GM23338 (cell line): ENCODE measurements around the gene SLC8A3. TPM values are rescaled to one million over a fixed set of nuclear protein-coding genes. Genes with fewer than 3 reads are reported as not detected.
A peak's percentile ranks its signal among the peaks of the same experiment; 100 is the strongest.

Source experiments
- EZH2 ChIP-seq: fragments of 200-600 bp; sonication (generic); IDR thresholded peaks from one replicate; pipeline ENCODE4 v1.8.0; 2017; ENCODE audit warnings: antibody characterized with exemption, mild to moderate bottlenecking, low read depth; ENCODE audit not compliant: unreplicated experiment
- EZH2phosphoT487 ChIP-seq: fragments of 200-600 bp; sonication (generic); IDR thresholded peaks from one replicate; pipeline ENCODE4 v1.8.1; 2018; ENCODE audit warnings: antibody characterized with exemption; ENCODE audit not compliant: unreplicated experiment
- NANOG ChIP-seq: IDR thresholded peaks from 2 replicates; pipeline ENCODE4 v1.6.1; 2016; ENCODE audit warnings: antibody characterized with exemption, borderline replicate concordance
- POLR2AphosphoS5 ChIP-seq: IDR thresholded peaks from 2 replicates; pipeline ENCODE4 v1.6.1; 2016; ENCODE audit warnings: antibody characterized with exemption, low read depth
- ZNF331 ChIP-seq: fragments of 250-450 bp; sonication (Bioruptor Pico); IDR thresholded peaks from 2 replicates; pipeline ENCODE4 v1.5.0; 2020; ENCODE audit warnings: low read depth, mild to moderate bottlenecking, moderate library complexity
- polyA plus RNA-seq: library from polyadenylated mRNA; unstranded; fragments of >200 nt; fragmentation: Nextera tagmentation; extraction: Ambion mirVana; gene quantifications from 2 replicates; pipeline ENCODE4 v1.2.1, GENCODE V29; 2016
- total RNA-seq: library from RNA; depleted of rRNA; stranded (reverse); fragments of >200 nt; shearing (Covaris generic); gene quantifications from 2 replicates; pipeline ENCODE4 v1.2.3, GENCODE V29; 2014
- TF ChIP-seq, protein P1 (sequence below): fragments of 250-450 bp; sonication (Bioruptor Pico); IDR thresholded peaks from 2 replicates; pipeline ENCODE4 v1.5.0; 2020; ENCODE audit warnings: mild to moderate bottlenecking, moderate library complexity
- TF ChIP-seq, protein P2 (sequence below): IDR thresholded peaks from one replicate; pipeline ENCODE4 v1.6.1; 2018; ENCODE audit warnings: antibody characterized with exemption; ENCODE audit not compliant: unreplicated experiment
- TF ChIP-seq, protein P3 (sequence below): IDR thresholded peaks from 2 replicates; pipeline ENCODE4 v1.6.1; 2016; ENCODE audit warnings: antibody characterized with exemption

SLC8A3 gene
- total and polyA plus RNA-seq, 2 experiments from 2014 or later: 0.82 to 2.0 TPM

DNA sequence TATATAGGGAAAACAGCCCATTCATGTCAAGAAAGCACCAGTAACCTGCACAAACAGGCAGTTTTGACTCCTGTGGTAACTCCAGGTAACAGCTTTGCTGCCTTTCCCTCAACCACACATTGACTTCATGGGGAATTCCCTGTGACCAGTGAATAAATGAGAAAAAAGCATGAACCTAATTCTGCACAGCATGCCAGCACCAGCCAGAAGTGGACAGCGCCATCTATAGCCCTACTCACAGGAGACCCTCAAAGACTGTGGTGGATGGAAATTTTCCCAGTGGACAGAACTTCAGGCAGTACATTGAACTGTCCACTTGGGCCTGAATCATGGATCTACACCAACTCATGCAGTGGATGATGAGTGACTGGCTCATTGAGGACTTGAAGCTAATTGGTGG lies 152.1 kb downstream of the SLC8A3 start (continued):
- TF ChIP-seq, protein P1, sequence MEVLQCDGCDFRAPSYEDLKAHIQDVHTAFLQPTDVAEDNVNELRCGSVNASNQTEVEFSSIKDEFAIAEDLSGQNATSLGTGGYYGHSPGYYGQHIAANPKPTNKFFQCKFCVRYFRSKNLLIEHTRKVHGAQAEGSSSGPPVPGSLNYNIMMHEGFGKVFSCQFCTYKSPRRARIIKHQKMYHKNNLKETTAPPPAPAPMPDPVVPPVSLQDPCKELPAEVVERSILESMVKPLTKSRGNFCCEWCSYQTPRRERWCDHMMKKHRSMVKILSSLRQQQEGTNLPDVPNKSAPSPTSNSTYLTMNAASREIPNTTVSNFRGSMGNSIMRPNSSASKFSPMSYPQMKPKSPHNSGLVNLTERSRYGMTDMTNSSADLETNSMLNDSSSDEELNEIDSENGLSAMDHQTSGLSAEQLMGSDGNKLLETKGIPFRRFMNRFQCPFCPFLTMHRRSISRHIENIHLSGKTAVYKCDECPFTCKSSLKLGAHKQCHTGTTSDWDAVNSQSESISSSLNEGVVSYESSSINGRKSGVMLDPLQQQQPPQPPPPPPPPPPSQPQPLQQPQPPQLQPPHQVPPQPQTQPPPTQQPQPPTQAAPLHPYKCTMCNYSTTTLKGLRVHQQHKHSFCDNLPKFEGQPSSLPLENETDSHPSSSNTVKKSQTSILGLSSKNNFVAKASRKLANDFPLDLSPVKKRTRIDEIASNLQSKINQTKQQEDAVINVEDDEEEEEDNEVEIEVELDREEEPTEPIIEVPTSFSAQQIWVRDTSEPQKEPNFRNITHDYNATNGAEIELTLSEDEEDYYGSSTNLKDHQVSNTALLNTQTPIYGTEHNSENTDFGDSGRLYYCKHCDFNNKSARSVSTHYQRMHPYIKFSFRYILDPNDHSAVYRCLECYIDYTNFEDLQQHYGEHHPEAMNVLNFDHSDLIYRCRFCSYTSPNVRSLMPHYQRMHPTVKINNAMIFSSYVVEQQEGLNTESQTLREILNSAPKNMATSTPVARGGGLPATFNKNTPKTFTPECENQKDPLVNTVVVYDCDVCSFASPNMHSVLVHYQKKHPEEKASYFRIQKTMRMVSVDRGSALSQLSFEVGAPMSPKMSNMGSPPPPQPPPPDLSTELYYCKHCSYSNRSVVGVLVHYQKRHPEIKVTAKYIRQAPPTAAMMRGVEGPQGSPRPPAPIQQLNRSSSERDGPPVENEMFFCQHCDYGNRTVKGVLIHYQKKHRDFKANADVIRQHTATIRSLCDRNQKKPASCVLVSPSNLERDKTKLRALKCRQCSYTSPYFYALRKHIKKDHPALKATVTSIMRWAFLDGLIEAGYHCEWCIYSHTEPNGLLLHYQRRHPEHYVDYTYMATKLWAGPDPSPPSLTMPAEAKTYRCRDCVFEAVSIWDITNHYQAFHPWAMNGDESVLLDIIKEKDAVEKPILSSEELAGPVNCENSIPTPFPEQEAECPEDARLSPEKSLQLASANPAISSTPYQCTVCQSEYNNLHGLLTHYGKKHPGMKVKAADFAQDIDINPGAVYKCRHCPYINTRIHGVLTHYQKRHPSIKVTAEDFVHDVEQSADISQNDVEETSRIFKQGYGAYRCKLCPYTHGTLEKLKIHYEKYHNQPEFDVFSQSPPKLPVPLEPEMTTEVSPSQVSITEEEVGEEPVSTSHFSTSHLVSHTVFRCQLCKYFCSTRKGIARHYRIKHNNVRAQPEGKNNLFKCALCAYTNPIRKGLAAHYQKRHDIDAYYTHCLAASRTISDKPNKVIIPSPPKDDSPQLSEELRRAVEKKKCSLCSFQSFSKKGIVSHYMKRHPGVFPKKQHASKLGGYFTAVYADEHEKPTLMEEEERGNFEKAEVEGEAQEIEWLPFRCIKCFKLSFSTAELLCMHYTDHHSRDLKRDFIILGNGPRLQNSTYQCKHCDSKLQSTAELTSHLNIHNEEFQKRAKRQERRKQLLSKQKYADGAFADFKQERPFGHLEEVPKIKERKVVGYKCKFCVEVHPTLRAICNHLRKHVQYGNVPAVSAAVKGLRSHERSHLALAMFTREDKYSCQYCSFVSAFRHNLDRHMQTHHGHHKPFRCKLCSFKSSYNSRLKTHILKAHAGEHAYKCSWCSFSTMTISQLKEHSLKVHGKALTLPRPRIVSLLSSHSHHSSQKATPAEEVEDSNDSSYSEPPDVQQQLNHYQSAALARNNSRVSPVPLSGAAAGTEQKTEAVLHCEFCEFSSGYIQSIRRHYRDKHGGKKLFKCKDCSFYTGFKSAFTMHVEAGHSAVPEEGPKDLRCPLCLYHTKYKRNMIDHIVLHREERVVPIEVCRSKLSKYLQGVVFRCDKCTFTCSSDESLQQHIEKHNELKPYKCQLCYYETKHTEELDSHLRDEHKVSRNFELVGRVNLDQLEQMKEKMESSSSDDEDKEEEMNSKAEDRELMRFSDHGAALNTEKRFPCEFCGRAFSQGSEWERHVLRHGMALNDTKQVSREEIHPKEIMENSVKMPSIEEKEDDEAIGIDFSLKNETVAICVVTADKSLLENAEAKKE (CRISPR knock-in tag): no peak
- no peak for TF ChIP-seq POLR2AphosphoS5
- TF ChIP-seq EZH2: no peak
- no peak for TF ChIP-seq ZNF331
- TF ChIP-seq, protein P2, sequence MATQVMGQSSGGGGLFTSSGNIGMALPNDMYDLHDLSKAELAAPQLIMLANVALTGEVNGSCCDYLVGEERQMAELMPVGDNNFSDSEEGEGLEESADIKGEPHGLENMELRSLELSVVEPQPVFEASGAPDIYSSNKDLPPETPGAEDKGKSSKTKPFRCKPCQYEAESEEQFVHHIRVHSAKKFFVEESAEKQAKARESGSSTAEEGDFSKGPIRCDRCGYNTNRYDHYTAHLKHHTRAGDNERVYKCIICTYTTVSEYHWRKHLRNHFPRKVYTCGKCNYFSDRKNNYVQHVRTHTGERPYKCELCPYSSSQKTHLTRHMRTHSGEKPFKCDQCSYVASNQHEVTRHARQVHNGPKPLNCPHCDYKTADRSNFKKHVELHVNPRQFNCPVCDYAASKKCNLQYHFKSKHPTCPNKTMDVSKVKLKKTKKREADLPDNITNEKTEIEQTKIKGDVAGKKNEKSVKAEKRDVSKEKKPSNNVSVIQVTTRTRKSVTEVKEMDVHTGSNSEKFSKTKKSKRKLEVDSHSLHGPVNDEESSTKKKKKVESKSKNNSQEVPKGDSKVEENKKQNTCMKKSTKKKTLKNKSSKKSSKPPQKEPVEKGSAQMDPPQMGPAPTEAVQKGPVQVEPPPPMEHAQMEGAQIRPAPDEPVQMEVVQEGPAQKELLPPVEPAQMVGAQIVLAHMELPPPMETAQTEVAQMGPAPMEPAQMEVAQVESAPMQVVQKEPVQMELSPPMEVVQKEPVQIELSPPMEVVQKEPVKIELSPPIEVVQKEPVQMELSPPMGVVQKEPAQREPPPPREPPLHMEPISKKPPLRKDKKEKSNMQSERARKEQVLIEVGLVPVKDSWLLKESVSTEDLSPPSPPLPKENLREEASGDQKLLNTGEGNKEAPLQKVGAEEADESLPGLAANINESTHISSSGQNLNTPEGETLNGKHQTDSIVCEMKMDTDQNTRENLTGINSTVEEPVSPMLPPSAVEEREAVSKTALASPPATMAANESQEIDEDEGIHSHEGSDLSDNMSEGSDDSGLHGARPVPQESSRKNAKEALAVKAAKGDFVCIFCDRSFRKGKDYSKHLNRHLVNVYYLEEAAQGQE: peak; percentile 66
- no peak for TF ChIP-seq EZH2phosphoT487
- no peak for TF ChIP-seq NANOG
- TF ChIP-seq, protein P3, sequence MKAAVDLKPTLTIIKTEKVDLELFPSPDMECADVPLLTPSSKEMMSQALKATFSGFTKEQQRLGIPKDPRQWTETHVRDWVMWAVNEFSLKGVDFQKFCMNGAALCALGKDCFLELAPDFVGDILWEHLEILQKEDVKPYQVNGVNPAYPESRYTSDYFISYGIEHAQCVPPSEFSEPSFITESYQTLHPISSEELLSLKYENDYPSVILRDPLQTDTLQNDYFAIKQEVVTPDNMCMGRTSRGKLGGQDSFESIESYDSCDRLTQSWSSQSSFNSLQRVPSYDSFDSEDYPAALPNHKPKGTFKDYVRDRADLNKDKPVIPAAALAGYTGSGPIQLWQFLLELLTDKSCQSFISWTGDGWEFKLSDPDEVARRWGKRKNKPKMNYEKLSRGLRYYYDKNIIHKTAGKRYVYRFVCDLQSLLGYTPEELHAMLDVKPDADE: no peak
